ENCODE measurements around the gene UNC45B.
"Not testable (repeated sequence)": the region's sequence is repeated elsewhere in the genome, so short reads cannot be mapped to it uniquely, and the experiment has no call there.

UNC45B gene

DNA sequence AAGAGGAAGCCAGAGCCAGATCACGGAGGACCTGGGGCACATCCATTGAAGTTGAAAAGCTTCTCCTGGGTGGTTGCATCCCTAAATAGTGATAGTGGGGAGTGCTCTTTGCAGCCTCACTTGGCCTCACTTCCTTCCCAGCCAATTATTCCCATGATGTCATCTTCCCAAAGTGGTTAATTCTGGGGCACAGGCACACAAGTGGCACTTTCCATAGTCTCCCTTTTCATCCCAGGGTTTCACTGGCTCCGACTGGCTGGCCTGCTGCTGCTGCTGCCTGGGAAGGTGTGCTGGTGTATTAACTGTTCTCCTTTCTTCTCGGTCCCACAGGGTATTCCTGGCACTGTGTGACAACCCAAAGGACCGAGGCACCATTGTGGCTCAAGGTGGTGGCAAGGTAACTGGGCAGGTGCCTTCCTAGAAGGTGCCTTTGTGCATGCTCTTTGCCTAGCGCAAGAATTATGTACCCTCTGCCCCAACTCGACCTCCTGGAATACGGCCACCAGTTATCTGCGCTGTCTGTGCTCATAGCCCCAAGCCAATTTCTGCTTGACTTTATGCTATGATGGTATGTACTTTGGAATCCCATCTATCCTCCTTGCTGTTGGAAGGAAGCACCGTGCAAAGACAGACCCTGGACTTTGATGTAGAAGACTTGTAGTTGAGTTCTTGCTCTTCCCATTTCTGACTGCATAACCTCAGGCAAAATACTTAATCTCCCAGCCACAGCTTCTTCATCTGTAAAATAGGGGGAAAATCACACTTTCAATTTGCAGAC, 28.2 kb downstream of the UNC45B start:
- TF ChIP-seq POLR2AphosphoS5 (IDR thresholded peaks at IDR 0.05; ENCODE audit: low read depth) (no peak), GABPA (IDR thresholded peaks at IDR 0.05; ENCODE audit: low read depth) (no peak), SPI1 (IDR thresholded peaks at IDR 0.05; ENCODE audit: borderline replicate concordance, low read depth) (no peak)
- TF ChIP-seq, protein P1, sequence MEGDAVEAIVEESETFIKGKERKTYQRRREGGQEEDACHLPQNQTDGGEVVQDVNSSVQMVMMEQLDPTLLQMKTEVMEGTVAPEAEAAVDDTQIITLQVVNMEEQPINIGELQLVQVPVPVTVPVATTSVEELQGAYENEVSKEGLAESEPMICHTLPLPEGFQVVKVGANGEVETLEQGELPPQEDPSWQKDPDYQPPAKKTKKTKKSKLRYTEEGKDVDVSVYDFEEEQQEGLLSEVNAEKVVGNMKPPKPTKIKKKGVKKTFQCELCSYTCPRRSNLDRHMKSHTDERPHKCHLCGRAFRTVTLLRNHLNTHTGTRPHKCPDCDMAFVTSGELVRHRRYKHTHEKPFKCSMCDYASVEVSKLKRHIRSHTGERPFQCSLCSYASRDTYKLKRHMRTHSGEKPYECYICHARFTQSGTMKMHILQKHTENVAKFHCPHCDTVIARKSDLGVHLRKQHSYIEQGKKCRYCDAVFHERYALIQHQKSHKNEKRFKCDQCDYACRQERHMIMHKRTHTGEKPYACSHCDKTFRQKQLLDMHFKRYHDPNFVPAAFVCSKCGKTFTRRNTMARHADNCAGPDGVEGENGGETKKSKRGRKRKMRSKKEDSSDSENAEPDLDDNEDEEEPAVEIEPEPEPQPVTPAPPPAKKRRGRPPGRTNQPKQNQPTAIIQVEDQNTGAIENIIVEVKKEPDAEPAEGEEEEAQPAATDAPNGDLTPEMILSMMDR (IDR thresholded peaks at IDR 0.05; ENCODE audit: insufficient read depth, low read length): no peak
- TF ChIP-seq, protein P2, sequence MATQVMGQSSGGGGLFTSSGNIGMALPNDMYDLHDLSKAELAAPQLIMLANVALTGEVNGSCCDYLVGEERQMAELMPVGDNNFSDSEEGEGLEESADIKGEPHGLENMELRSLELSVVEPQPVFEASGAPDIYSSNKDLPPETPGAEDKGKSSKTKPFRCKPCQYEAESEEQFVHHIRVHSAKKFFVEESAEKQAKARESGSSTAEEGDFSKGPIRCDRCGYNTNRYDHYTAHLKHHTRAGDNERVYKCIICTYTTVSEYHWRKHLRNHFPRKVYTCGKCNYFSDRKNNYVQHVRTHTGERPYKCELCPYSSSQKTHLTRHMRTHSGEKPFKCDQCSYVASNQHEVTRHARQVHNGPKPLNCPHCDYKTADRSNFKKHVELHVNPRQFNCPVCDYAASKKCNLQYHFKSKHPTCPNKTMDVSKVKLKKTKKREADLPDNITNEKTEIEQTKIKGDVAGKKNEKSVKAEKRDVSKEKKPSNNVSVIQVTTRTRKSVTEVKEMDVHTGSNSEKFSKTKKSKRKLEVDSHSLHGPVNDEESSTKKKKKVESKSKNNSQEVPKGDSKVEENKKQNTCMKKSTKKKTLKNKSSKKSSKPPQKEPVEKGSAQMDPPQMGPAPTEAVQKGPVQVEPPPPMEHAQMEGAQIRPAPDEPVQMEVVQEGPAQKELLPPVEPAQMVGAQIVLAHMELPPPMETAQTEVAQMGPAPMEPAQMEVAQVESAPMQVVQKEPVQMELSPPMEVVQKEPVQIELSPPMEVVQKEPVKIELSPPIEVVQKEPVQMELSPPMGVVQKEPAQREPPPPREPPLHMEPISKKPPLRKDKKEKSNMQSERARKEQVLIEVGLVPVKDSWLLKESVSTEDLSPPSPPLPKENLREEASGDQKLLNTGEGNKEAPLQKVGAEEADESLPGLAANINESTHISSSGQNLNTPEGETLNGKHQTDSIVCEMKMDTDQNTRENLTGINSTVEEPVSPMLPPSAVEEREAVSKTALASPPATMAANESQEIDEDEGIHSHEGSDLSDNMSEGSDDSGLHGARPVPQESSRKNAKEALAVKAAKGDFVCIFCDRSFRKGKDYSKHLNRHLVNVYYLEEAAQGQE (IDR thresholded peaks at IDR 0.05; ENCODE audit: insufficient replicate concordance, low read depth): no peak
- Histone ChIP-seq H3K27ac (replicated peaks) (no peak overlapping the region), H3K27me3 (ENCODE audit: insufficient read depth, poor library complexity, severe bottlenecking) (no peaks in the 10 kb centered on the region), H3K4me3 (replicated peaks; ENCODE audit: insufficient read depth, low read length) (no peak overlapping the region)
- DNase-seq (ENCODE audit: low read depth in 1 of 2, low spot score in 1 of 2): no peak

DNA sequence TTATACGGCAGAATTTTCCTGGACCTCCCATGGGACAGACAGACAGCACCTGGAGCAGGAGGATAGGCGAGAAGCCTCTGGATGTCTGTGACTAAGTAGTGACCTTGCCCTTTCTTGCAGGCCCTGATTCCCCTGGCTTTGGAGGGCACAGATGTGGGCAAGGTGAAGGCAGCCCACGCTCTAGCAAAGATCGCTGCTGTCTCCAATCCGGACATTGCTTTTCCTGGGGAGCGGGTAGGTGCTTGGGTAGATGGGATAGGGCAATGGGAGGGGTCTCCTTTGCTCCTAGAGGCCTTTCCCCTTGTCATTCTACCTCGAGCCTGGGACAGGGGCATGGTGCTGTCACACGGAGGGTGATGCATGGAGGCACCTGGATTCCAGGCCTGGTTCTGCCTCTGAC, 29.3 kb downstream of the UNC45B start:
- DNase-seq (ENCODE audit: low read depth in 1 of 2, low spot score in 1 of 2): no peak
- no peak overlapping the region for H3K27ac ChIP-seq (replicated peaks)
- TF ChIP-seq POLR2AphosphoS5 (IDR thresholded peaks at IDR 0.05; ENCODE audit: low read depth) (no peak), SPI1 (IDR thresholded peaks at IDR 0.05; ENCODE audit: borderline replicate concordance, low read depth) (no peak), GABPA (IDR thresholded peaks at IDR 0.05; ENCODE audit: low read depth) (no peak)
- TF ChIP-seq, protein P2 (IDR thresholded peaks at IDR 0.05; ENCODE audit: insufficient replicate concordance, low read depth): no peak
- TF ChIP-seq, protein P1 (IDR thresholded peaks at IDR 0.05; ENCODE audit: insufficient read depth, low read length): no peak
- no peaks in the 10 kb centered on the region for H3K27me3 ChIP-seq (ENCODE audit: insufficient read depth, poor library complexity, severe bottlenecking)
- H3K4me3 ChIP-seq (replicated peaks; ENCODE audit: insufficient read depth, low read length): no peak overlapping the region

DNA sequence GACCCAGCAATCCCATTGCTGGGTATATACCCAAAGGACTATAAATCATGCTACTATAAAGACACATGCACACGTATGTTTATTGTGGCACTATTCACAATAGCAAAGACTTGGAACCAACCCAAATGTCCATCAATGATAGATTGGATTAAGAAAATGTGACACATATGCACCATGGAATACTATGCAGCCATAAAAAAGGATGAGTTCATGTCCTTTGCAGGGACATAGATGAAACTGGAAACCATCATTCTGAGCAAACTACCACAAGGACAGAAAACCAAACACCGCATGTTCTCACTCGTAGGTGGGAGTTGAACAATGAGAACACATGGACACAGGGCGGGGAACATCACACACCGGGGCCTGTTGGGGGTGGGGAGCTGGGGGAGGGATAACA, 31.8 kb downstream of the UNC45B start:
- H3K4me3 ChIP-seq (replicated peaks; ENCODE audit: insufficient read depth, low read length); DNase-seq (ENCODE audit: low read depth in 1 of 2, low spot score in 1 of 2); H3K27me3 ChIP-seq (ENCODE audit: insufficient read depth, poor library complexity, severe bottlenecking); H3K27ac ChIP-seq (replicated peaks): not testable (repeated sequence)

DNA sequence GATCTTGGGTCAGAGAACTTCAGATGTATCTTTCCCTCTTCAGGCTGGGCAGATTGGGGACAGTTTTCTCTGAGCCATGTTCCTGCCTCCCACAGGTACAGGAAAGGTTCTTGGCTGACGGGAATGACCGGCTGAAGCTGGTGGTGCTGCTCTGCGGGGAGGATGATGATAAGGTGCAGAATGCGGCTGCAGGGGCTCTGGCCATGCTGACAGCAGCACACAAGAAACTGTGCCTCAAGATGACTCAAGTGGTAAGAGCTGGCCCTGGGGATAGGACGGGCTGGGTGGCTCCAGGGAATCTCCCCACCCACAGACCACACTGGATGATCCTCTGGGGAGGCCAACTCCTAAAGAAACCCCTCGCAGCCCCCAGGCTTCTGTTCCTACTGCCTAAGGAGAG, 35.7 kb downstream of the UNC45B start:
- H3K4me3 ChIP-seq (replicated peaks; ENCODE audit: insufficient read depth, low read length): no peak overlapping the region
- DNase-seq (ENCODE audit: low read depth in 1 of 2, low spot score in 1 of 2): no peak
- H3K27ac ChIP-seq (replicated peaks): no peak overlapping the region
- TF ChIP-seq, protein P1 (IDR thresholded peaks at IDR 0.05; ENCODE audit: insufficient read depth, low read length): no peak
- no peak for TF ChIP-seq POLR2AphosphoS5 (IDR thresholded peaks at IDR 0.05; ENCODE audit: low read depth)
- TF ChIP-seq, protein P2 (IDR thresholded peaks at IDR 0.05; ENCODE audit: insufficient replicate concordance, low read depth): no peak
- no peak for TF ChIP-seq GABPA (IDR thresholded peaks at IDR 0.05; ENCODE audit: low read depth)
- no peak for TF ChIP-seq SPI1 (IDR thresholded peaks at IDR 0.05; ENCODE audit: borderline replicate concordance, low read depth)
- no peaks in the 10 kb centered on the region for H3K27me3 ChIP-seq (ENCODE audit: insufficient read depth, poor library complexity, severe bottlenecking)
